GM12874 (cell line): ENCODE results near the gene TSC2.

Source experiments
- TF ChIP-seq, protein P1 (sequence below): IDR thresholded peaks from 2 replicates; pipeline ENCODE4 v1.5.1; 2011; ENCODE audit warnings: low read depth, mild to moderate bottlenecking, control low read depth, low read length, moderate library complexity; ENCODE audit not compliant: insufficient read depth

Gene TSC2

DNA sequence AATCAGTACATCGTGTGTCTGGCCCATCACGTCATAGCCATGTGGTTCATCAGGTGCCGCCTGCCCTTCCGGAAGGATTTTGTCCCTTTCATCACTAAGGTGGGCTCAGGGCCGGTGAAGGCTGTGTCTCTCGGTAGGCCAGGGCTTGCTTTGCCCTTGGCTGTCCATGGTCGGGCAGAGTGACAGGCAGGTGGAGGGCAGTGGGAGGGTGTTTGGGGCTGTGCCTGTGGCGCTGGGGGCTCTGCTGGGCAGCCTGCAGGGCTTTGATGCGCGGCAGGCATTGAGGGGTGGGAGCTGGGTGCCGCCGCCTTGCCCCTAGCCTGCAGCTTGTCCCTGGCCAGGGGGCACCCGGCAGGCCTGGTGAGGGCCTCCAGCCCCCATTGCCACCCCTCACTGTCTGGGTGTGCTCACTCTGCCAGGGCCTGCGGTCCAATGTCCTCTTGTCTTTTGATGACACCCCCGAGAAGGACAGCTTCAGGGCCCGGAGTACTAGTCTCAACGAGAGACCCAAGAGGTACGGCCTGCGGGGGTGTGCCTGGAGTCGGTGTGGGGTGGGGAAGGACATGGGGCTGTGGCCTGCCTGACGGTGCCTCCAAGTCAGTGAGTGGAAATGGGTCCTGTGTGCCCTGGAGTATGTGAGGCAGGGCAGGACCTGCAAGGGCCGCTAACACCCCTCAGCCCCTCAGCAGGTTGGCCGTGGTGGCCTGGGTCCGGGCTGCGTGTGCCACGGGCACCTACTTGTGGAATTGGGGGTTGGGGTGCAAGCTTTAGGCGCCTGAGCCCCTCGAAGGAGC lies 28.5 kb downstream of the TSC2 start:
- TF ChIP-seq, protein P1, sequence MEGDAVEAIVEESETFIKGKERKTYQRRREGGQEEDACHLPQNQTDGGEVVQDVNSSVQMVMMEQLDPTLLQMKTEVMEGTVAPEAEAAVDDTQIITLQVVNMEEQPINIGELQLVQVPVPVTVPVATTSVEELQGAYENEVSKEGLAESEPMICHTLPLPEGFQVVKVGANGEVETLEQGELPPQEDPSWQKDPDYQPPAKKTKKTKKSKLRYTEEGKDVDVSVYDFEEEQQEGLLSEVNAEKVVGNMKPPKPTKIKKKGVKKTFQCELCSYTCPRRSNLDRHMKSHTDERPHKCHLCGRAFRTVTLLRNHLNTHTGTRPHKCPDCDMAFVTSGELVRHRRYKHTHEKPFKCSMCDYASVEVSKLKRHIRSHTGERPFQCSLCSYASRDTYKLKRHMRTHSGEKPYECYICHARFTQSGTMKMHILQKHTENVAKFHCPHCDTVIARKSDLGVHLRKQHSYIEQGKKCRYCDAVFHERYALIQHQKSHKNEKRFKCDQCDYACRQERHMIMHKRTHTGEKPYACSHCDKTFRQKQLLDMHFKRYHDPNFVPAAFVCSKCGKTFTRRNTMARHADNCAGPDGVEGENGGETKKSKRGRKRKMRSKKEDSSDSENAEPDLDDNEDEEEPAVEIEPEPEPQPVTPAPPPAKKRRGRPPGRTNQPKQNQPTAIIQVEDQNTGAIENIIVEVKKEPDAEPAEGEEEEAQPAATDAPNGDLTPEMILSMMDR, result no peak

DNA sequence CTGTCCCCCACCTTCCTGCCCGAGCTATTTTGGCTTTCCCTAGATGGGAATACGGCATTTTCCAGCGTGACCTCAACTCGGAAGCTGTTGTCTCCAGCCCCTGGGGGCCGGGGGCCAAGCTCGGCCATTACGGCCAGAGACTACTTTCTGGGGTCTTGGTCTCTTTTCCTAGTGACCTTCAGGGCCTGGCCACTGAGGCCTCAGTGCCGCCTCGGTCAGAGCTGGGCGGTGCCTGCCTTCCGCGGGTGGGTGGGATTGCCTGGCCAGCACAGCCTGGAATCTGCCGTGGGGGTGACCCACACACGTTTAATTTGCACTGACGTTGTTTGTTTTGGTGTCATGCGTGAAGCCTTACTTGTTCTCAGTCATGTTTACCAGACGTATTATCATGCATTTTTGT lies 29.2 kb downstream of the TSC2 start:
- TF ChIP-seq, protein P1, result no peak

DNA sequence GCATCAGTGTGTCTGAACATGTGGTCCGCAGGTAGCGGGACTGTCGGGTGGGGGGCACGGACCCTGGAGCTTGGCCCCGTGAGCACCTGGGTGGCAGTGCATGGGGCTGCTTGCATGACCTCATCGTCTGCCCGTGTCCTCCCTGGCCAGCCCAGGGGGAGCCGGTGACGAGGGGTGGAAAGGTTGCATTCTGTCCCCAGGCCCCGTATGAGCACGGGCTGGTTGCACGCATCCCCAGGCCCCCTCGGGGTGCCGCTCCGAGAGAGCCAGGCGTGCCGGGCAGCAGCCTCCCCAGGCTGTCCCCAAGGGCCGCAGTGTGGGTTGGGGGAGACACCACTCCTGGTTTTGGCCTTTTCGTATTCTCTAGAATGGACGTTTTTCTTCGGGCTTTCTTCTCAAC lies 29.9 kb downstream of the TSC2 start:
- TF ChIP-seq, protein P1, result no peak

DNA sequence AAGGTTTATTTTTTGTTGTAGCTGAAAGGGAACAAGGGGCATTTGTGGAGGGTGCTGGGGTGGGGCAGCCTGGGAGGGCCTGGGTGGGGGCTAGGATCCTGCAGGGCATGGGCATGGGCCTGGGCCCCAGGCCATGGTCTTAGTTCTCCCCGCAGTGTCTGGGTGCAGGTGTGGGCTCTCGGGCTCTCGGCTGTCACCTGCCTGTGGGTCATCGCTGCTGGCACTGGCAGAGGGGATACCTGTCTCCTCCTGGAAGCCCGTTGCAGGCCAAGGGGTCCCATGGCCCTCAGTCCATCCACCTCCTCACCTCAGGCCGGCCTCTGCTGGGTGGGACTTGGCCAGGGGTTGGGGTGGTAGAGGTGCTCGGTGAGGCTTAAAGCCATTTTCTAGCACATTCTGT lies 30.3 kb downstream of the TSC2 start:
- TF ChIP-seq, protein P1, result no peak

DNA sequence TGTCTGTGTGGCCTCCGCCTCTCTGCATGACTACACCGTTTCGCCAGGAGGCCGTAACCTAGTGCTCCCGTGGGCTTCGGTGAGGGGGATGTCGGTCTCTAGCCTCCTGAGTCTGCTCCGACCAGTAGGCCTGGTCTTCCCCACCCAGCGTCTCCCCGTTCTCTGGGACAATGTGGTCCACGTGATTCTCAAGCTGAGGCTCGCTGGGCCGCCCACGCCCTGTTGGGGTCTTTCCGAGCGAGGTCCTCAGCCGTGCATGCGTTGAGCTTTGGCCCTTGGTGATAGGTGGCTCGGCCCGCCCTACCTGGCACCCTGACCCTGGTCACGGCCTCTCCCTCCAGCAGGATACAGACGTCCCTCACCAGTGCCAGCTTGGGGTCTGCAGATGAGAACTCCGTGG lies 30.9 kb downstream of the TSC2 start:
- TF ChIP-seq, protein P1, result no peak

DNA sequence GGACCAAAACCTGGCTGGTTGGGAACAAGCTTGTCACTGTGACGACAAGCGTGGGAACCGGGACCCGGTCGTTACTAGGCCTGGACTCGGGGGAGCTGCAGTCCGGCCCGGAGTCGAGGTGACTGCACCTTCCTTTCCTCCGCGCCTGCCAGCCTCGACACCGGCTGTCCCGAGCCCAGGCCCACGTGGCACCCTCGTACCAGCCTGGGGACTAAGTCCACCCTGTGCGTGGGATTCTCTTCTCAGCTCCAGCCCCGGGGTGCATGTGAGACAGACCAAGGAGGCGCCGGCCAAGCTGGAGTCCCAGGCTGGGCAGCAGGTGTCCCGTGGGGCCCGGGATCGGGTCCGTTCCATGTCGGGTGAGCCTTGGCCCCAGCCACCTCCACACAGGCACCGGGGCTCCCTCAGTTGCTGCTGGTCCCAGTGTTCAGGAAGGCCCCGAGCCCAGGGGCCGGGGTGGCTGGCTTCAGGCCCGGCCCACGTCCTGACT lies 31.6 kb downstream of the TSC2 start:
- TF ChIP-seq, protein P1, result no peak

DNA sequence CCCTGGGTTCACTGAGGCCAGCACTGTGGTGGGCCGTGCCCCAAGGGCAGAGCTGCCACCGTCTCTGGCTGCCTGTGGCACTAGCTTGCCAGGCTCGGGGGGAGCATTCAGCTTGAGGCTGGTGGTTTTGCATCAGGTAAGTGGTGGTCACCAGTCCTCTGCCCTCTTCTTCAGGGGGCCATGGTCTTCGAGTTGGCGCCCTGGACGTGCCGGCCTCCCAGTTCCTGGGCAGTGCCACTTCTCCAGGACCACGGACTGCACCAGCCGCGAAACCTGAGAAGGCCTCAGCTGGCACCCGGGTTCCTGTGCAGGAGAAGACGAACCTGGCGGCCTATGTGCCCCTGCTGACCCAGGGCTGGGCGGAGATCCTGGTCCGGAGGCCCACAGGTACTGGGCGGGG lies 32.2 kb downstream of the TSC2 start:
- TF ChIP-seq, protein P1, result no peak
